HG03108 (cell line): ENCODE results near the gene EFNB2.
A peak's percentile ranks its signal among the peaks of the same experiment; 100 is the strongest.

Source experiments
- ATAC-seq: cut with Tn5 transposase; IDR thresholded peaks from one replicate; pipeline ENCODE4 v1.9.1; 2021; ENCODE audit warnings: moderate library complexity; ENCODE audit not compliant: unreplicated experiment

EFNB2 gene

DNA sequence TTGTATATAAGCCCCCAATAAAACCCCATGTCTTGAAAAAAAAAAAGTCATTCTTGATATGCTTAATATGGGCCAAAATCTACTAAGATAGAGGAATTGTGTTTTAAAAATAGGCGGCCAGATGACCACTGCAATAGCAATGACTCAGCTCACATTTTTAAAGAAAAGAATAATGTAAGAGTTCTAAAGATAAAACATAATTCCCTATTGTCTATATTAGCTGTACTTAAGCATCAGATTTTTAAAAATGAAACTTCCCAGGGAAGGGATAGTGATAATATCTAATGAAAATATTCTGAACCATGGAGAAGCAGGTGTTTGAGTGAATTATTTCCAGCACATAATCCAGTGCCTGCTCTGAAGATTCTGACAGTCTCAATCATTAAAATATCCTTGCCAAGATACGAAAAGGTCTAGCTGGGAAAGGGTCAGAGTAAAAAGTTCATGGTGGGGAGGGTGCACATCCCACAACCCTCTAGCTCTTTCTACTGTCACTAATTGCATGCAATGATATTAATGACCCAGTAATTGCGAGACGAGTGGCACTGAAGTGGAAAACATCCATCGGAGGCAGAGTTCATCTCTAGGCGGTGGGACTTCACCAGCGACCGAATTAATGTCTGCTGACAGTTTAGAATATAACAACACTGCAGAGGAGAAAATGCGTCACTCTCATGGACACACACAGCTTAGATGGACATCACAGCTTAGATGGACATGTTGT, 31.6 kb downstream of the EFNB2 start:
- no peak for ATAC-seq

DNA sequence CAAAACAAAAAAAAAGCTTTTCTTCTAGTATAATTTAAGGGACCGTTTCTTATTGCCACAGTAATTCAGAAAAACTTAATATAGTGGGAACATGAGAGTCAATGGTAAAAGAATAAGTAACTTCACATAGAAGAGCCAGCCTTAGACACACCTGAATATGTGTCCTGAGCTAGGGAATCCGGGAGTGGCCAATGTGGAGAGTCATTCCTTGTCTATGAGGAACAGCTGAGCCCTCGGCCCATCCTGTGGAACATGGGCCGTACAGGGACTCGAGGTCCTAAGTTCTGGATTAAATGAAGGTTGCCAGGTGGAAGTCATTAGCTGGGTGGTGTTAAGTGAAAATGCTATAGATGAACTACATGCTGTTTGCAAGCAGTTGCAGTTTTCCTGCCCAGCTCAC, 32.2 kb downstream of the EFNB2 start:
- ATAC-seq = no peak

DNA sequence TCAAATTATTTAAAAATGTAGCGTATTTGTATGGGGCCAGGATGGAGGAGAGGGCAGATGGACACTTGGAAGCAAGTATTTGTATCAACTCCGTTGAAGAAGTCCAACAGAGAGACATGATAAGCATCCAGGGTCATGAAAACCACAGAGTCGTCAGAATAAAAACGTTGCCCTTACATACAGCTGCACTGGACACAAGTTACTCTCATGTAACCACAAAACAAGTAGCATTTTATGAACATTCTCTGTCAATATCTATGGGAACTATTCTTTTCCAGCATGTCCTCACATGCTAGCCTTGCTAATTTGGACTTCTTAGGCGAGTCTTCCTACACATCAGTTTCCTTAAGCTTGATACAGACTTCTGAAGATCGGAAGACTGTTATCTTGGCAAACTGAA, 35.0 kb downstream of the EFNB2 start:
- no peak for ATAC-seq

DNA sequence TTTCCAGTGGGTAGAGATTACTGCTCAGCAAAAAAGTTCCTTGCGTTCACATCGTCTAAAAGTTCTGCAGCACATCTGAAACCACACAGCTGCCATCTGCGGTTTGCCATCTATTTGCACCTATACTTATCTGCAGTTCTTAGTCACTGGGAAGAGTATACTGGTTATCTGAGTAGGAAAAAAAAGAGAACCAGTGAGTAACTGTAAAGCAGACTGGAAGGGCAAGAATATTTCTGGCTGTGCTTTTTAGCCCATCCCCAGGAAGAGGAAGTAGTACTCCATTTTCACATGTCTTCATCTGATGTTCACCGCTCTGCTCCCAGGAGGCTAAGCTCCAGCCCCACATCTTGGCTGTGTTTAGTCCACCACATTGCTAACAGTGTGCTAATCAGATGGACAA, 35.6 kb downstream of the EFNB2 start:
- peak; percentile 45 for ATAC-seq

DNA sequence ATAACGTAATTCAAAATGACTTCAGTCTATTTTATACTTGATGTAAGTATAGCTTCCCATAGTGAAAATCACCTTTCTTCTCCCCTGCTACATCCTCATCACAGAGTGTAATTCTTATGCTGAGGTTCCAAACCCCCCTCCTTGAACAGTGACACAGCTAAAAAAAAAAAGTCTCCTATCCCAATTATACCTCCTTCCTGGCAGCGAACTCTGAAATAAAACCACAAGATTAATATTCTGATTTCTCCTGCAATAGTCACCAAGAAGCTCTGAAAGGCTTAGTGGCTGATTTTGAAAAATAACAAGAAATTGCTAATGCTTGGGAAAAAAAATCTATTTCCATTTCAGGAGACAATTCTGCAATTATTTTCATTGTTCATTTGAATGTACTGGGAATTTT, 36.3 kb downstream of the EFNB2 start:
- ATAC-seq = no peak

DNA sequence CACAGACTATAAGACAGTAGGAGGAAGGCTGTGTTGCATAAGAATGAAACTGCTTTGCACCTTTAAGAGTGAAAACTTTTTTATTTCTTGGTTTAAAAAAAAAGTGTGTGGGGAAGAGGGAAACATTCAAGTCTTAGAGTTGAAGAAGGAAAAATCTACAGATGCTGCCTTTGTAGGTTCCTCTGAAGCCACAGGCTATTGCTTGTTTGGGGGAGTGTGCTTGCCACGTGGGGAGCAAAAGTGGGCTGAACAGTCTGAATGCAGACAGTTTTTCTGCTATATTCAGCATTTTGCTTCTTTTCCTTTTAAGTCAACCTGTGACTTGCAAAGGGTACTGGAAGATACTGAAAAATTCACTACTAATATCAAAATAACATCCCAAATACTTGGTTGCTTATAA, 36.9 kb downstream of the EFNB2 start:
- no peak for ATAC-seq

DNA sequence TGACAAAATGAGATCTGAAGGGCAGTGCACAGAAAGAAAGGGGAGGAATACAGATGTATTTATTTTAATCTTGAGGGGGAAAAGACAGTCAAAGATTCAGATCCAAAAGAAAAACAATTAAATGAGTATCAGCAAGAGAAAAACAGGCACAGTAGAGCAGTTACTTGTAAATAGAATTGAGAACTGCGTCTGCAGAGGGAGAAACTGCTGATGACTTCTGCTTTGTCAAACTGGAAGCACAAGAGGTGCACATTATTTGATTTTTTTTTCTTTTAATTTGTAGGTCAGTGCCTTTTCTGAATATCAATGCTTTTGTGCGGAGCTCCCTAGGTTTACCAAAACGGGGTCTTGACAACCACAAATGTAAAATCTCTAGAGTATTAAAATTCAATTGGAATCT, 37.3 kb downstream of the EFNB2 start:
- no peak for ATAC-seq

DNA sequence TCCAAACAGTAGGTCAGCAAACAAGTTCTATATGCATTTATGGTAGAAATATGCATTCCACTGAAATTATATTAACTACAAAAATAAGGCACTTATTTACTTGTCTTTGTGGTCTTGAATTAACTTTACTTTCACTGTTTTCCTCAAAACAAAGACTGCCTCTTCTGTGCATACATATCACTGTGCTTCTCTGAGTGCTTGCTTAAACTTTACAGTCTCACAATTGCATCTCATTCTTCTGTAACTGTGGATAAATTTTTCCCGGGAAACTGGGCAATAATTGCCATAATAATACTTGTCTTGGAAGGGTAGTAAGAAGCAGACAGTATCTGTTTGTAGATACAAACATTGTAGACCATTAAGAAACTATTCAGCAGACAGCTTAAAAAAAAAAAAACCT, 38.4 kb downstream of the EFNB2 start:
- no peak for ATAC-seq

DNA sequence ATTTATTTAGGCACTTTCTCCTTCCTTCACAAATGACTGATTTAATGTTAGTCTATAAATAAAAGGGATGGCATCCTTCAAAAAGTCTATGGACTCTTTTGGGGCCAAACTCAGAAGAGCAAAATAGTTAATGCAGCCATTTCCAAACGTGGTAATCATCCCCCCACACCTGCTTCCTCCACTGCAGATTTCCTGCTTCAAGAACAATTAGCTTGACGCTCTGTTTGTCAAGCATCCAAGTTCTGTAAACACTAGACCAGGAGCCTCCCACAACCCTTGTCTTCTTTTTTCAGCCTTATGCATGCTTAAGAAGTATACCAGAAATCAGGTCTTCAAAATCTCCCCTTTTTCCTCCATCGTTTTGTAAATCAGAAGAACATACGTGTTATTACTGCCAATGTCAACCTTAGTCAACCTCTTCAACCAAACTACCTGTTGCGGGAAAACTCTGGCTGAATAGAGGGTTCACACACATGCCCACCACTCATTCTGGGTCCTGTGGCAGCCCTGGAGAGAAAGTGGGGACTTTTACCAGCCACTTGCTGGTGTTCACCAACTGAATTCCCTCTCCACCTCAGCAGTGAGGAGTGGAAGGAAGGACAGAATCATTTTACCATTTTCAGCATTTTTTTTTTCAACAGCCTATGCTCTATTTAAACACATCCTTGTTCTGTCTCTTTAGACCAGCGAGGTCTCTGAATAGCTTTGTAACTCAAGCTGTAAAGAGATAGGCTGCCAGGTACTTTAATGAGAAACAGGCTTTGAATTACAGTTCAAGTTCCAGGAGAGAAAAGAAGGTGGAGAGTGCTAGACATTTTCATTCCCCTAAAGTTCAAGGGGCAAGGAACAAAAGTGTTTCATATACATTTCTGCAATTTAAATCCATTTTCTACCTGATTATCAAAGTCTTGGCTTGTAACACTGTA, 39.1 kb downstream of the EFNB2 start:
- ATAC-seq = no peak

DNA sequence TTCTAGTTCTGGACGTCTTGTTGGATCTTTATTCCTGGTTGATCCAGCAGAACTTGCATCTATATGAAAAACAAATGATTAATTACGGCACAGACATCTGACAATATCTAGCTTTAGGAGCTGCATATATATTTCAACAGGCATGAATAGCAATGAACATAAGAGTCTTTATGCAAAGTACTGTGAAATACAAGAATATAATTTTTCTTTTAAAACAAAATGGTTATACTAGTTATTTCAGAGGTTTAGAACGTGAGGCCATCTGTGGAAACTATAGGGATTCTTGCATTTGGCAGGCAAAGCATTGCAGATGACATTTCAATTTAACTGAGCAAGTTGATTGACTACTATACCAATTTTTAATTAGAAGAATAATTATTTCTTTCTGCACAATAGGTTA, 40.5 kb downstream of the EFNB2 start:
- ATAC-seq = no peak

DNA sequence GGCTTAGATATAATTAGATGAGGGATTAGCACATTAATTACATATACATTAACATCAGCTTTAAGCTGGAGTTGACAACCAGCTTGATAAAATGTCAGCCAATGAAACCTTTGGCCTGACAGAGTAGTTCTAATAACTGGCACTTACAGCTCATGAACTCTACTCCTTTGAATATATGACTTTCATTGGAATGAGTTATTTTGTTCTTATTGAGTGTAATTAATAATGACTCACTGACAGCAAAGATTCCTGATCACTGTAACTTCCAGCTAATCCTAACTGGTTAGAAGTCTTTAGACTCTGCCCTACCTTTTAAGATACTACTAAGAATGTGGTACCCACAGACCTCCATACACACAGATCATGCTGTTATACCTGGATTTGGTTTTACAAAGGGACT, 41.0 kb downstream of the EFNB2 start:
- ATAC-seq = no peak

DNA sequence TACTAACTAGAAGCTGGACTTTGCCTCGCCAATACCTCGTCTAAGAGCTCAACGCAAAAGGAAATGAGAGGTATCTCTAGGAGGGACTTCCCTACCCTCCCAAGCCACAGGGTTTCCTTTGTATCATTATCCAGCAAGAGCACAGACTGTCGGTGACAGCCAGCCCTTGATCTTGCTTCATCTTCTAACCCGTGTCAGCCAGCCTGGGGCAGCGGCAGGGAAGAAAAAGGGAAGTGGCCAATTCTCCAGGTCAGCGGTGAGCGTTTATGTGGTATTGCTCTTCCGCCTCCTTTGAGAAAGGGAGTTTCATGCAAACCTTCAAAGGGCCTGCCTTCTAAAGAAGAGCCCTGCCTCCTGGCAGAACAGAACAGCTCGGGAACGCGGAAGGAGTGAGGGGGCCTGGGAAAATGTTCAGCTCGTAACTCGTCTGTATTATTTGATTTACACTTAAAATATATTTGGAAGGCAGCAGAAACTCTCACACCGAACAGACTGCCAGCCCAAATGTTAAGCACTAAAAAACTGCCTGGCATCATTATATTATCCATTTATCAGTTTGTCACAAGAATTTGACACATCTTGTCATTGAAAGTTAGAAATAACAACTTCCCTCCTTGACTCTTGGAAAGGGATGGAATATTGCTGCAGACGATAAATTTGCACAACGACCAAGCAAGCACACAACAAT, 41.8 kb downstream of the EFNB2 start:
- ATAC-seq = peak; percentile 87

DNA sequence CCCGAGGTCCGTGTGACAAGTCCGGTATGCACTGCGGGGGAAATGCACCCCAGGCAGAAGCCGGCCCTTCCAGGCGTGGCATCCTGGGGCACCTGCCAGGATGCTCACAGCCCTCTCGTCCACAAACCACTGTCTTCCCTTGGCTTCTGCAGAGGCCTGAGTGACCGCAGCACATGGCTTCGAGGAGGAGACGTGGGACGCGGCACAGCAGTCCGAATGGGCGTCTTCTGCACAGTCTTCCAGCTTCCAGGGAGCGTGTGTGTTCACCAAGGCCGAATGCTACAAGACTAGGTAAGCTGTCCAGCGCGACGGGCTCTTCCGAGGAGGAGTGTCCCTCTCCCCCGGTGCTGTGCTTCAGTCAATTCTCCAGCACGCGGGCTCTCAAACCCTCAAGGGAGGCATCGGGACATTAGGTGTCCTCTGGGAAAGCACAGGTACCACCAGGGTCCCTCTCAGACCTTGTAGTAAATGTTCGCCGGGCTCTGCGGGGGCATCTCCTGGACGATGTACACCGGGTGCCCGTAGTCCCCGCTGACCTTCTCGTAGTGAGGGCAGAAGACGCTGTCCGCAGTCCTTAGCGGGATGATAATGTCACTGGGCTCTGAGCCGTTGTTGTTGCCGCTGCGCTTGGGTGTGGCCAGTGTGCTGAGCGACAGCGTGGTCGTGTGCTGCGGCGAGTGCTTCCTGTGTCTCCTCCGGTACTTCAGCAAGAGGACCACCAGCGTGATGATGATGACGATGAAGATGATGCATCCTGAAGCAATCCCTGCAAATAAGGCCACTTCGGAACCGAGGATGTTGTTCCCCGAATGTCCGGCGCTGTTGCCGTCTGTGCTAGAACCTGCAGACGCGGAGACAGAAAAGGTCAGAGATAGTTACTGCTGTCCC, 42.6 kb downstream of the EFNB2 start:
- ATAC-seq = no peak

DNA sequence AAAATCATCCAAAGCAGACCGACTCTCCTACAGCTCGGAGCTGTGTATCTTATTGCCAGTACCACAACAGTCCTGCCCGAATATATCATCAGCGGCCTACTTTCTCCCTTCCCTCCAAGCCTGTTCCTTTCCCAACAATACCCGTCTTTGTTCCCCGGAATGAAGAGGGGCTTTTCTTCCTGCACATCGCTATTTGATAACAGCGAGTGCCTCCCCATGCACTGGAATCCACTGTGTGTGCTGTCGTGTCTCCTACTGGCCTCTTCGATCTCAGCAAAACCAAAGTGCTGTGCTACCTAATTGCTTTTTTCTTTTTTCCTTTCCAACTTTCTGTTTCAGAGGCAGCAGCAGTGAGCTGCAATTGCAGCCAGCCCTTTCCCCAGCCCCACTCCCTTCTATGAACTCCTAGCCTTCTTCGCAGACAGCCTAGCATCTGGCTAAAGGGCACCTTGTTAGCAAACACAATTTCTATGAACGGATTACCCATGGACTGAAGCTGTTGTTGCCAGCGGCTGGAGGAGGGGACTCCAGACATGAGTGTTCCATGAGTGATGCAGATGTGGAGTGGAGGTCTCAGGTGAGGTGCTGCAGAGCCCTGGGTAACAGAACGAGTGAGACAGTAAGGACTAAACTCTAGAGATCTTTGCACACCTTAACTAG, 43.4 kb downstream of the EFNB2 start:
- no peak for ATAC-seq

DNA sequence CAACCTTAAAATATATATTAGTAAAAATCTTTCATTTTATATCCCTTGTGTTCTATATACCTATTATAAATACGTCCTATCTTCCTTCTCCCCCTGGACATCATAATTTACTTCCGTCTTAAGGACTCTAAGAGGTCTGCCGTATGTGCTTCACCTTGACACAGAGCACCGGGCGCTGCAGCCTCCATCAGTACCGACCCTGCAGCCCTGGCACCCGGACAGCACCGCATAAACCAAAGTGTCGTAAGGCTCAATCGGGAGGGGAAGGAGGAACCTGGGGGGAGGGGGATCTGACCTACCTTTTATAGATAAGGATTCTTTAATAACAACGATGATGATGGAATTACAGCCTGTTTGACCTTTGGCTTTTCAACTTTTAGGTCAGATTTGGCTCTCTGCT, 44.0 kb downstream of the EFNB2 start:
- no peak for ATAC-seq

DNA sequence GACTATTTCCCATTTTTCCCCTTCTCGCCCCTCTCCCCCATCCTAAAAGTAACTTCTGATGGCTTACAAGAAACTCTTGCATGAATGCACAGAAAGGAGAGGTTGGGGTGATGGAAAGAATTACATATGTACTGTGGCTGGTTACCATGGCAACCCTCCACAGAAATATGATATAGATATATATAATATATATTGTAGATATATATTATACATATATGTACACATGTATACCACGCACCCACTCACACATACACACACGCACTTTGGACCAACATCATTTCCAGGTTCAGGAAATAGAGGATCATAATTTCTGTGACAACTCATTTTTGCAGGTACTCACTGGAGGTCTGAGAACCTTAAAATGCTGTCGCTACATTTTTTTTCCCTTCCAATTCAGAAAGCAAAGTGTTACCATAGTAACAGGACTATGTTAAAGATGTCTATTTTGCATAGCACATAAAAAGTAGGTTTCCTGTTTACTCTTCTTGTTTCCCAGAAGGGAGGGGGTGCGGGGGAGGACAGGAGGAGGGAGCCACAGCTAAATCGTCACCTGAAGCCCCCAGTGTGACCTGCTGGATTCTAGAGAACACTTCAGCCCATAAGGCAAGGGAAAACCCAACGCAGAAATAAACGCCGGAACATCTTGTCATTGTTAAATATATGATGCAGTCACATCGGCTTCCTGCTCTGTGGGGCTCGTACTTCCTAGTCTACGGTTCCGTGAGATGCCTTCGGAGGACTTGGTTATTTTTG, 44.7 kb downstream of the EFNB2 start:
- ATAC-seq = no peak

DNA sequence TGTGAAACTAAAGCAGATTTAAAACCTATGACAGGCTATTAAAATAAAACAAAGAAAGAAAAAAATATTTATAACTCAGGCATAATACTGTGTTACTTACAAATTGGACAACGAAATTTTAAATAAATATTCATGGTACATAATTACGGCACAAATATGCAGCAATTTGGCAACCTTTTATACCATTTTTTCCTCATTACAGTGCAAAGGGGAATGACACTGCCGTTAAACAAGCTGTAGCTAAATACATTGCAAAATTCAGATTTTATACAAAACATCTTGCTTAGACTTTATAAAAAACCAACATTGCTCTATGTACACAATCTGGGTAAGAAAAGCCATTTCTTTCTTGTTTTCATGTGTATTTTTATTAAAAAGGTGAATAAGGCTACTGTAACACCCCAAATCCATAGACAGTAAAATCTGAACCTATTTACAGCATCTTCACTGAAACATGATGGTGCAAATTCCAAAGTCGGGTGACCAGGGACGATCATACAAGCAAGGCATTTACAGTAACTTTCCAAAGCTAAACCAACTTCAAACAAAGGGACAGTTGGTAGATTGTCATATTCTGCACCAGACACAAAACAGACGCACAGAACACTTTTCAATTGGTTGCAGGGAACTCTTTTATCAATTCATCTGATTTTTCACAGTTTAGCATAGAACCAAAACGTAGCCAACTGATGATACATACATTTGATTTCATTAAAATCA, 45.5 kb downstream of the EFNB2 start:
- ATAC-seq = no peak

DNA sequence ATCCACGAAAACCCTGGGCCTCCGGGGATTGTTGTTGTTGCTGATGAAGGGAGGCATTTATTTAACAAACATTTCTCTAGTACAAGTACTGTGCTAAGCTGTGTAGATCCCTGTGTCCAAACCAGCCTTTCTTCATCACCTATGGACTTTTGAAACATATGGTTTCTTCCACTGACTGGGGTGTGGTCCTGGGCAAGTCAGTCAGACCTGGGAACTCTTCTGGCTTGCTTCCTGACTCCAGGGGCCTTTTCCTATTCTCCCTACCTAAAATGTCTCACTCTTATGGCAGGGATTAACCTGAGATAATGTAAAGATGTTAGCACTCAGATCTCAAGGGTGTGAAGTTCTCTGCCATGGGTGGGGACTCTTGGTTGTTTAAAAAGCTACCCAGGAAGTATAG, 46.8 kb downstream of the EFNB2 start:
- no peak for ATAC-seq

DNA sequence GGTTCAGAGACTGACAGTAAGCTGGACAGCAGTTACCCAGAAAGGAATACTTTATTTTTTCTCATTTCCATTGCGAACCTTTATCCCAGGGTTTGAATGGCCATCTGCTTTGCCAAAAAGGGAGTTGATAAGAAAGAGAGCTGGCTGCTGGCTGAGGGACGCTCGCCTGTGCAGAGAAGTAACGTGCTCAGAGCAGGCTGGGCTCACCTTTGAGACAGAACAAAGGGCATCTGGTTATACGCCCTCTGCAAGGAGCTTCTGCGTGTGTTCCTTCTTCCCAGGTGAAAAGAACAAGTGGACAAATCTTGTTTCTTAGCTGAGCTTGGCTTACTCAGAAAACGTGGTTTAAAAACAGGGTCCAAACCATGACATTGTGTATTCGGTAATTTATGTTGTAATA, 47.4 kb downstream of the EFNB2 start:
- ATAC-seq = no peak
